8988T (cell line): ENCODE measurements around the gene COG4.
"Not testable (repeated sequence)": the region's sequence is repeated elsewhere in the genome, so short reads cannot be mapped to it uniquely, and the experiment has no call there.

Experiments
- DNase-seq: peaks from one replicate; pipeline ENCODE4 v3.0.0; 2011

The COG4 gene

DNA sequence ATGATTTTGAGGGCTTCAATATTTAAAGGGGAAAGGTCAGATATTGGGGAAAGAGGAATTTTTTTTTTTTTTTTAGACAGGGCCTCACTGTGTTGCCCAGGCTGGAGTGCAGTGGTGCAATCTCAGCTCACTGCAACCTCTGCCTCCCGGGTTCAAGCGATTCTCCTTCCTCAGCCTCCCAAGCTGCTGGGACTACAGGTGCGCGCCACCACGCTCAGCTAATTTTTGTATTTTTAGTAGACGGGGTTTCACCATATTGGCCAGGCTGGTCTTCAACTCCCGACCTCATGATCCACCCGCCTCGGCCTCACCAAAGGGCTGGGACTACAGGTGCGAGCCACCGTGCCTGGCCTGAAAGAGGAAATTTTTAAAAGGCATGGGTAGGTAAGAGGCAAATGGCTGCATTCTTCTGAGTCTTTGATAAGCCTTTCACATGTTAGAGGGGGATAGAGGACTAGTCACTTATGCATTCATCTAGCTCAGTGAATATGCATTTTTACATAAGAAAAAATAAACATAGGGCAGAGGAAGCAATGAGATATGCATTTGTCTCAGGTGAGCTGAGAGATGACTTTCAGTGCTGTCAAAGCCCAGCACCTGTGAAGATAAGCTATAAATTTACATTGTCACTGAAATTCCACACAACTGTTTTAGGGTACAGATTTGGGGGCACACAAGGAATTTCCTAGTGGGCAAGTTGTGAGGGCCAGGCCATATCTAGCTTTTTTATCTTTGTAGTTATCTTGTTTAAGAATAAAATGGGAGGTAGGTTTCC is 70.0 kb downstream of the COG4 start:
- no peak for DNase-seq

DNA sequence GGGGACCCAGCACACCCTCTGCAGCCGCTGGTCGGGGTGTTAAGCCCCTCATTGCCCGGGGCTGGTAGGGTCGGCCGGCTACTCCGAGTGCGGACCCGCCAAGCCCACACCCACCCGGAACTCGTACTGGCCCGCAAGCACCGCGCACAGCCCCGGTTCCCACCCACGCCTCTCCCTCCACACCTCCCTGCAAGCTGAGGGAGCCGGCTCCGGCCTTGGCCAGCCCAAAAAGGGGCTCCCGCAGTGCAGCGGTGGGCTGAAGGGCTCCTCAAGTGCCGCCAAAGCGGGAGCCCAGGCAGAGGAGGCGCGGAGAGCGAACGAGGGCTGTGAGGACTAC is 72.4 kb downstream of the COG4 start:
- not testable (repeated sequence) for DNase-seq

DNA sequence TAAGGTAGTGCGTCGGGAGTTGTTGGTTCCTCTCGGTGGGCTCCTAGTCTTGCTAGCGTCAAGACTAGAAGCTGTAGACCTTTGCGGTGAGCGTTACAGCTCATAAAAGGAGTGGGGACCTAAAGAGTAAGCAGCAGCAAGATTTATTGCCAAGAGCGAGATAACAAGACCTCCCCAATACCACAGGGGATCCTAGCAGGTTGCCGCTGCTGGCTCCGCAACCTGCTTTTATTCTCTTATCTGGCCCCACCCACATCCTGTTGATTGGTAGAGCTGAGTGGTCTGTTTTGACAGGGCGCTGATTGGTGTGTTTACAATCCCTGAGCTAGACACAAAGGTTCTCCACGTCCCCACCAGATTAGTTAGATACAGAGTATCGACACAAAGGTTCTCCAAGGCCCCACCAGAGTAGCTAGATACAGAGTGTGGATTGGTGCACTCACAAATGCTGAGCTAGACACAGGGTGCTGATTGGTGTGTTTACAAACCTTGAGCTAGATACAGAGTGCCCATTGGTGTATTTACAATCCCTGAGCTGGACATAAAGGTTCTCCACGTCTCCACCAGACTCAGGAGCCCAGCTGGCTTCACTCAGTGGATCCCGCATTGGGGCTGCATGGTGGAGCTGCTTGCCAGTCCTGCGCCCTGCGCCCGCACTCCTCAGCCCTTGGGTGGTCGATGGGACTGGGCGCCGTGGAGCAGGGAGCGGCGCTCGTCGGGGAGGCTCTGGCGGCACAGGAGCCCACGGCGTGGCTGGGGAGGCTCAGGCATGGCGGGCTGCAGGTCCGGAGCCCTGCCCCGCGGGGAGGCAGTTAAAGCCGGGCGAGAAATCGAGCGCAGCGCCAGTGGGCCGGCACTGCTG is 73.0 kb downstream of the COG4 start:
- not testable (repeated sequence) for DNase-seq

DNA sequence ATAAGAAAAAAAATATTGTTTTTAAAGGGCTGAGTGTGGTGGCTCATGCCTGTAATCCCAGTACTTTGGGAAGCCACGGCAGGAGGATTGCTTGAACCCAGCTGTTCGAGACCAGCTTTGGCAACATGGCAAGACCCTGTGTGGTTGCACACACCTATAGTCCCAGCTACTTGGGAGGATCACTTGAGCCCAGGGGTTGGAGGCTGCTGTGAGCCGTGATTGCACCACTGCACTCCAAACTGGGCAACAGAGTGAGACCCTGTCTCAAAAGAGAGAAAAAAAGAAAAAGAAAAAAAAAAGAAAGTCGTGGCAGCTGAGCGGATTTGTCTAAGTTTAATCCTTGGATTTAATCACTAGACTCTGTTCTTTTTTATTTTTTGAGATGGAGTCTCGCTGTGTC is 75.3 kb downstream of the COG4 start:
- no peak for DNase-seq

DNA sequence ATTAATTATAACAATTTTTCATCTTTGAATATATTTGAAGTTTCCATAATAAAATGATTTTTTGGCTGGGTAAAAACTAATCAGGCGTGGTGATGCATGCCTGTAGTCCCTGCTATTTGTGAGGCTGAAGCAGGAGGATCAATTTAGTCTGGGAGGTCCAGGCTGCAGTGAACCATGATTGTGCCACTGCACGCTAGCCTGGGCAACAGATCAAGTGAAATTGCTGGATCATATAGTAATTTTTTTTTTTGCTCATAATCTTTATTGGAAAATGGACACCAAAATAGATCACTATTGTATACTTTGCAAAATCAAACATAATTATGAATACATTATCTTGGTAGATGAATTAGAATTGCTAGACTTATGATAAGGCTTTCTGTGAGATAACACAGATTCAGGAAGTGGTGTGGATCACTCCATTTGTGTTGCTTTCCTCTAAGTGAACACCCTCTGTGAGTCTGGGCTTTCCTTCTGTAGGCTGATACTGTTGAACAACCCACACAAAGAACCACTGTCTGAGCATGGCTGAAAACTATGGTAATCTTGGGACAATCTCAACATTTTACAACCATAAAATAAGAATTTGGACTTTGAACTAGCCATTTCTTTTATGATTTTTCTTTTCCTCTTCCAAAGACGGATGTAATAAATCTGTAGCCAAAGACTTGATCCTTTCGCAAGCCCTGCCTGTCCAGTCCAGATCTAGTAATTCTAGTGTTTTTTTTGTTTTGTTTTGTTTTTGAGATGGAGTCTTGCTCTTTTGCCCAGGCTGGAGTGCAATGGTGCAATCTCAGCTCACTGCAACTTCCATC is 78.9 kb downstream of the COG4 start:
- no peak for DNase-seq

DNA sequence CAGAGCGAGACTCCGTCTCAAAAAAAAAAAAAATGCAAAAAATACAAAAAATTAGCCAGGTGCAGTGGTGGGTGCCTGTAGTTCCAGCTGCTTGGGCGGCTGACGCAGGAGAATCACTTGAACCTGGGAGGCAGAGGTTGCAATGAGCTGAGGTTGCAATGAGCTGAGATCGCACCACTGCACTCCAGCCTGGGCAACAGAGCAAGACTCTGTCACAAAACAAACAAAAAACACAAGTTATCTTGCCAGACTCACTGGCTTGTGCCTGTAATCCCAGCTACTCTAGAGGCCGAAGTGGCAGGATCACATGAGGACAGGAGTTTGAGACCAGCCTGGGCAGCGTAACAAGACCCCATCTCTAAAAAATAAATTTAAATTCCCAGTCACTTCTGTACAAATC is 81.0 kb downstream of the COG4 start:
- no peak for DNase-seq

DNA sequence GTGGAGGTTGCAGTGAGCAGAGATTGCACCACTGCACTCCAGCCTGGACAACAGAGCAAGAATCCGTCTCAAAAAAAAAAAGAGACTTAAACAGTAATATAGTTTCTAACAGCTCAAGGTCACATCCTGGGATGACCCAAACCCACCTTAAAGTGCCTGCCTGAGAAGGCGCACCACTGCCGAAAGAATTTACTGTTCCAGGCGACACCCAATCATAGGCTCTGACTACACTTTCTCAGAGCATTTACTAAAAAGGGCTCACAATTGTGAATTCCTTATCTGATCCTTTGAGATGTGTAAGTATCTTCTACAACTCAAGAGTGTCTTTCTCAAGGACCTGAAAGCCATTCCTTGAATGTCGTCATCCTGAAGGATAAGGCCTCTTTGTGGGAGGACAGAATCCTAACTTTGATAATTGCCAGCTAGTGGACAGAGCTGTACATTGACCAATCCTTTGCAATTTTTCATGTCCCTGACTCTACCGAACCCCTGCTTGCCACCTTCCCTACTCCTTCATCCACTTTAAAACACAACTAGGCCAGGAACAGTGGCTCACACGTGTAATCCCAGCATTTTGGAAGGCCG is 81.9 kb downstream of the COG4 start:
- DNase-seq = no peak

DNA sequence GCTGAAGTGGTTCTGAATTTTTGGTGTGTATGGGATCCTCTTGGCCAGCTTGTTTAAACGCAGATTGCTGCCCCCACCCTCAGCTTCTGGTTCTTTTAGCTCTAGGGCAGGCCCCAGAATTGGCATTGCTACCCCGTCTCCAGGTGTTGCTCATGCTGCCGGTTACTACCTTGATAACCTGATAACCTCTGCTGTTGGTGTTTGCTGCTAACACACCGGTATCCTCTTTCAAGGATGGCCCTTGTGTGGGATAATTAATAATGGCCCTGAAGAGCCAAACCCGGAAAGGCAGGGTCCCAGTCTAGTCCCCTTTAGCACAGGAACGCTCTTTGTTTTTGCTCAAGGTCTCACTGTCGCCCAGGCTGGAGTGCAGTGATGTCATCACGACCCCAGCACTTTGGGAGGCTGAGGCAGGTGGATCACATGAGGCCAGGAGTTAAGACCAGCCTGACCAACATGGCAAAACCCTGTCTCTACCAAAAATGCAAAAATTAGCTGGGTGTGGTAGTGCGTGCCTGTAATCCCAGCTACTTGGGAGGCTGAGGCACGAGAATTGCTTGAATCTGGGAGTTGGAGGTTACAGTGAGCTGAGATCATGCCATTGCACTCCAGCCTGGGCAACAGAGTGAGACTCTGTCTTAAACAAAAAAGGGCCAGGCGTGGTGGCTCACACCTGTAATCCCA is 83.2 kb downstream of the COG4 start:
- no peak for DNase-seq

DNA sequence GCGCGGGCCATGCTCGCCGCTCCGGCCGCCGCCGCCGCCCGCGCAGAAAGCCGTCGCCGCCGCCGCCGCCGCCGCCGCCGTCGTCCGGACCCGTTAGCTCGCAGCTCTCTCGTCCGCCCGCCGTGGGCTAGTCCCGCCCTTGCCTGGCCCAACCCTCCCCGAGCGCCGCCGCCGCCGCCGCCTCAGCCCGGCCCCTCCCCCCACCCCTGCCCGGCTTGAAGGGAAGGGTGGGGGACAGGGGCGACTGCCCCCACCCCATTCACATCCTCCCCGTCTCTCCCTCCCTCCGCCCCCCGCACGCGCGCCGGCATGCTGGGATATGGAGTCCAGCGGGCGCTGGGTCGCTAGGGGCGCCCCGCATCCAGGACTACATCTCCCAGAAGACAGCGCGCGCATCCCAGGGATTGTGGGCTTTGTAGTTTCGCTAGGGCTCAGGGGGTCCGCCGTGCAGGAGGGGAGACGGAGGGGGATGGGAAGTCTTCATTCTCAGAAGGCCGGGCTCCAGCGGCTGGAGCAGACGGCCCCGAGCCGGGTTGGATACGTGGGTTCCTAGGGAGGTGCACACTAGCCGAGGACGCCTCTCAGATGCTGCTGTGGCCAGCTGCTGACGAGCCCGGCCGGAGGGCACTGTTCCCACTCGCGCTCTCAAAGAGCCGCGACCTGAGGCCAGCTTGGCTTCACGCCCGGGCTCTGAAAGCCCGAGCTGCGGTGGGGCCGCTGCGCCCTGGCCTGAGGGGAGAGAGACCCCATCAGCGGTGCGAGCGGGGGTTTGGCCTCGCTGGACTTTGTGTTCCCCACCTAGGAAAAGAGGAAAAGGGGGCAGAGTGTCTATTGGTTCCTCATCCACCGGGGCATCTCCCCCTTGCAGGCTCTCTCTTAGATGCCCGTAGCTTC is 84.1 kb downstream of the COG4 start, which contains the start of gene ST3GAL2:
Gene ST3GAL2 (minus strand): TSS at position 132 of the 894 bp plus-strand sequence. CDS start 40,570 bp downstream, outside the sequence.
- DNase-seq = peak; percentile 97

DNA sequence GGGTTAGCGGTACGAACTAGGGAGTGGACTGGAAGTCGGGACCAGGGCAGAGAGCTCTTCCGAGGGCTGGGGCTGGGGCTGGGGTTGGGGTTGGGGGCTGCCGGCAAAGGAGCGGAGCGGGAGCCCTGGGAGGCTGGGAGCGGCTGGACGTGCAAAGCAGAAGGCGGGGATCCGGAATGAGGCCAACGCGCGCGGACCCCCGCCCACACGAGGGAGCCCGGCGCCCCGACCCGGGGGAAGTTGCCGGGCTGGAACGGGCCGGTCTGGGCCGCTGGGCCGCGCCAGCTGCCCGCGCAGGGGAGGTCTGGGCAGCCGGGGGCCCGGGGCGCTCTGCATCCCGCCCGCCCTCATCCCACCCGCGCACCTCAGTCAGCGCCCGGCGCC is 84.8 kb downstream of the COG4 start:
- DNase-seq = peak; percentile 64

DNA sequence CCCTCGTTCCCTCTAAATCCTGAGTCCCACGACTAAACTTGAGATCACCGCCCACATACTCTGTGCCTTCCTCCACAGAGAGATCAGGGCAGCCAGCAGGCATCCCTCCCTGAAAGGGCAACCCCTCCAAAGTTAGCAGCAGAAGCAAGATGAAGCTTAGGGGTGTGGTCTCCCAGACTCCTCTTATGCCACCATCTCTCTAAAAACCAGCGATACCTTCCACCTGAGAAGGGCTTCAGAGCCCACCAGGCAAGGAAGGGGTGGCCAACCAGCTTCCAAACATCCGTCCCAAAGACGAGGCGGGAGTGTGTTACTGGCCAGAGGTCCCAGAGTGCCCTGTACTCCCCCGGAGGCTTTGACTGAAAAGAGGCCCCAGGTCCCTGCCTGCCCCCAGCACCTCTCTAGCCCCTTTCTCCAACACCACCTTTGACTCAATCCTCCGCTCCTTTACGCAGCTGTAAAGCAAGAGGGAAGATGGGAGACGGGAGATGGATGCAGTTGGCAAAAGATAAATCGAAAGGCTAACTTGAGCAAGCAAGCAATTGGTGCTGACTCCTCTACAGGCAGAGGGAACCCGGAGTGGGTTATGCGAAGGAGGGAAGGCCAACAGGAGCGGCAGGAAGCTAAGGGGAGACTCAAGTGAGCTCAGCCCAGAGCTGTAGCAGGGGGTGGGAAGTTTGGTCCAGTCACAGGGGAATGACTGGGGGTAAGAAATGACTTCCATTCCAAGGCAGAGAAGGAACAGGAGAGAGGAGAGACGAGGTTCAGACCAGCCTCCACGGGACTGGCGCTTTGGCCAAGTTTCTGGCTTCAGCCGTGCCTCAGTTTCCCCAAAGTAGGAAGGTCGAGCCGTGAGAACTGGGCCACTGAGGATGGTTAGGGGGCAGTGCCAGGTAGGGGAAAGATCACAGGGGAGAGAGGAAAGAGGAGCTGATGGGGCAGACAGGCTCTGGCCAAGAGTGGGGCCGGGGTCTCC is 85.5 kb downstream of the COG4 start:
- peak; percentile 69 for DNase-seq

DNA sequence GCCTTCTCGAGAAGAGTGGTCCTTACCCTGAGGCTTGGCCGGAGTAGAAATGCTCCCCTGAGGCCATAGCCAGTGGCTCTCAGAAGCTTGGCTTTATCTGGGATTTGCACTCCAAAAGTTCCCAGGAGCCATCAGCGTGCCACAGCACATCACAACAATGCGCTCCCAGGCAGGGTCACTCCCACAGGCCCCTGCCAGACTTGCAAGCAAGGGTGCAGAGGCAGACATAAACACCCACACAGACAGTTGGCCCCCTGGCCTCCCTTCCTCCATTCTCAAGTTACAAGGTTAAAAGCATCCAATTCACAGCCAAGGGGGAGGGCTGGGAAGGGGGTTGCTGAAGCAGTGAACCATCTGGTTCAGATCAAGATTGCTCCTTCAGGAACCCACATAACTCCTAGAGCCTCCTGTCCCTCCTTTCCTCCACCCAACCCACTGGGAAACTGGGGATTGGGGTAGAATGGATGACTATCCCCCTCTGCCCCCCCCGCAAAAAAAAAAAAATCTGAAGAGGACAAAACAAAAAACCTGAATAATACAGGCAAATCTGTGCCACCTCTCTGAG is 86.3 kb downstream of the COG4 start:
- DNase-seq = no peak

DNA sequence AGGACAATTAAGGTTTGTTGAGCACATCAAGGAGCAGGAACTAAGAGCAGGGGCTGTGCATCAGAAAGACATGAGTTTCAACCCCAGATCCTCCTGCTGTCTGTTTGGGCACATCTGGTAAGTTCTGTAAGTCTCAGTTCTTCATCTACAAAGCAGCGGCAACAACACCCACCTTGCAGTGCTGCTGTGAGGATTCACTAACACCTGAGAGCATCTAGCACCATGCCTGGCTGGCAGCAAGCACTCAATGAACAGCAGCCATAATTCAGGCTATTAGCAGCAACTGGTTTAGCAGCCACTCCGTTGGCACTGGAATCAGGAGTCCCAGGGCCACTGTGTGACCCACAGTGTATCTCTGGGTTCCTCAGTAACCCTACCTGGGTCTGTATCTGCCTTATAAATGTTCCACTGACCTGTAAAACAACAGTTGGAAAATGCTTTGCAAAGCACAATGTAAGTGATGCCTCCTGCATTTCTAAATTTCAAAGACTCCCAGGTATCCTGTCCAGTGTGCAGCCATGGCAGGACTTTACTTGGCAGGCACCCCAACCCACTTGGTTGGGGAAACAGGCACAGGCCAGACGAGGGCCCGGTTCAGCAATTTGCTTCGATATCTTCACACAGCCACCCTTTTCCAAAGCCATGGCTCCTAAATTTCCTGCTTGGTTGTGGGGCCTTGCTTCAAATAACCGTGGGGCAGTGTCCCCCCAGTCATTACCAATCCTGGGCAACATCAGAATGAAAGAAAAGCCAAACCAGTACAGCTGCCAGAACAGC is 88.7 kb downstream of the COG4 start:
- DNase-seq = no peak

DNA sequence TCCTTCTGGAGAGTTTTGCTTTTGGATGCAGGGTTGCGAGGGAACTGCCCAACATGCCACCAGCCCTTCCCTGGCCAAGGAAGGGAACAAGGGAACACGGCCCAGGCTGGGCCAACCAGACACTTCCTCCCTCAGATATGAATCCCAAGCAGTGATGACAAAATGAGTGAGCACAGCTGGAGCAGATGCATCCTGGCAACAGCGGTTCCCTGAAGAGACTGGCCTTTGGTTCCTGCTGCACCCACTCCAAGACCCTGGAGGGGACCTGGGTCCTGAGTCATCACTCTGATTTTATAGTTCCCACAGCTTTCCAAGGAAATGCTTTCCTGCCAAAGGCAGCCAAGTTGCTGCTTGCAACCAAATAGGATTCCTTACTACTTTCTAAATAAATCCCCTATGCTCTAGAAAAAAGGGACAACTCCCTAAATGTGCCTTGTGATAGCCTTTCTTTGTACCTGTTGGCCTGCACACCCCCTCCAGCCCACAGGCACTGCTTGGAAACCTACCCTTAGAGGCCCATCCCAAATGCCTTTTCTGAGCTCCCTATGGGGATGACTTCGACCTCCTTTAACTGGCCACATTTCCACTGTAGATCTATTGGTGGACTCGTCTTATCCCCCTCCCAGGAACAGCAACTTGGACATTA is 89.8 kb downstream of the COG4 start:
- DNase-seq = no peak

DNA sequence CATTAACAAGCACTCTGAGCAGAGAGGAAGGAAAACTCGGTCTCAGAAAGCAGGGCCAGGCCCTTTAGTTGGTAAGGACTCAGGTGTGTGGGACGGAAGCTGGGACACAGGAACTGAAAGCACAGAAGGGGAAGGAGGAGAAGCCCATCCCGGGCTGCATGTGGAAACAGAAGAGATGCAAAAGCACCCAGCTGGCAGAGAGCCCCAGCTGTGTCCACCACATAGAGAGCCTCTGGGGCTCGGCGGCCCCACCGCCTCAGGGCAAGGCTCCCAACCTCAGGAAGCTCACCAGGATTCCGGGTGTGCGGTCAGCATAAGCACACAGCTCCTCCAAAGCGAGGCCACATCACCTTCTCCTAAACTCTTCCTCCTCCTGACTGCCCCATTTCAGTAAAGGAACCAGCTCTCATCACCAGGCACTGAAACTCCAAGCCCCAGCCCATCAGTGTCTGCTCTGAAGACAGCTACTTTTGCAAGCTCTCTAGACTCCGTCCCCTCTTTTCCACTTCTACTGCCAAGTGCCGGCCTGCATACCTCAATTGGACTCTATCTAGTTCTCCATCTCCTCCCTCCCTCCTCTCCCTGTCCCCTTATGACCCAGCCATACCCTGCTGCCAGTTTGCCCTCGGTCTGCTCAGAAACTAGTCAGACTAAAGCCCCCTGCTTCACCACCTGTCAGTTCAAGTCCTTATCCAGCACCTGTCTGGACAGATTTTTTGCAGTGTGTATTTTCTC is 90.5 kb downstream of the COG4 start:
- no peak for DNase-seq

DNA sequence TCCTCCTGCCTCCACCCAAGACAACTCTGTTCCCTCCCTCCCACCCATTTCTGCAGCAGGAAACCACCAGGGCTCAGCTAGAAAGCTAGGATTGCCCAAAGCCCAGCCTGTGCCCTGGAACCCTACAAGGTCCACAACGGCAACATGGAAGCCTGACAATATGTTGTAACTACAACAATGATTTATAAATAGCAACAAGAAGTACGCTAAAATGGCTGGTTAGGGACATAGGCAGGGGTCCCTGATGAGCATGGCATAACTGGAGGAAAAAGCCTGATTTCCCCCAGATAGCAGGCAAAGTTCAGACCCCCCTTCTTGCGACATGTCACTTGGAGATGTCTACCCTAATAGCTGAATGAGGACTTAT is 91.0 kb downstream of the COG4 start:
- no peak for DNase-seq

DNA sequence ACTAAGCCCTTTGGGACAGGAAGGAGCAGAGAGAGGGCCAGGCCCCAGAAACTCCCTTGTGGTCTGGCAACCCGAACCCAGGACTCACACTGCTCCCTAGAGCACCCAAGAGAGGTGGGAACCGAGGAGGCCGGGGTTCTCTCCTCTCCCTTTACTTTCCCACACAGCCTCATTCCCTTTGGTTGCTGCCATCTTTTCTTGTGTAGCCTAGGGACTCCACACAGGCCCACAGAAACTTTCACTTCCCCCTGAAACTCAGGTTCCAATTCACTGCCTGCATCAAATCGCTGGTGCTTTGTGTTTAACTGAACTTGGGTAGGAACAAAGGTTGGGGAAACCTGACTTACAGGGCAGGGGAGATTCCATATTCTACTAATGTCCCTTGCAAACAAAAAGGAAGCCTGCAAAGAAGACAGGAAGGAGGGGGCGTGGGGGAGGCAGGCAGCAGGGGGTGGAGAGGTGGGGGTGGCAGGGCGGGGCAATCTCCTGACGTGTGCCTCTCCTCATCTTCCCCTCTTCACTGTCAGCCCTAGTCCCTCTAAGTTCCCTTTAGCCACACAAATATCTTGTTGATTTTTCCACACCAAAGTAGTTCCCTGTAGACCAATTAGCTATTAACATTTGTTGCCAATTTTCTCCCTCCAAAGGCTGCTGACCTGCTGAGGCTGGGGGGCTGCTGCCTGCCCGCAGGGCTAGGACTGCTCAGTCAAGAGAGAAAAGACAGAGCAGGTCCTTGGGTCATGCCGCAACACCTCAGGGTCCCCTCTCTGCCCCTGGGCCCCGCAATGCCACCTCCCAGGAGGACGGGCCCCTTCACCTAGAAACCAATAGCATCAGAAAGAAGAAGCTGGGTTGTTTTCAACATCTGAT is 92.5 kb downstream of the COG4 start:
- DNase-seq = no peak
